ENCODE results near the gene LINGO4. TPM values are rescaled to one million over a fixed set of nuclear protein-coding genes. Genes with fewer than 3 reads are reported as not detected.

LINGO4 gene
- total RNA-seq, 1 donor from 2014 or later, result not detected

DNA sequence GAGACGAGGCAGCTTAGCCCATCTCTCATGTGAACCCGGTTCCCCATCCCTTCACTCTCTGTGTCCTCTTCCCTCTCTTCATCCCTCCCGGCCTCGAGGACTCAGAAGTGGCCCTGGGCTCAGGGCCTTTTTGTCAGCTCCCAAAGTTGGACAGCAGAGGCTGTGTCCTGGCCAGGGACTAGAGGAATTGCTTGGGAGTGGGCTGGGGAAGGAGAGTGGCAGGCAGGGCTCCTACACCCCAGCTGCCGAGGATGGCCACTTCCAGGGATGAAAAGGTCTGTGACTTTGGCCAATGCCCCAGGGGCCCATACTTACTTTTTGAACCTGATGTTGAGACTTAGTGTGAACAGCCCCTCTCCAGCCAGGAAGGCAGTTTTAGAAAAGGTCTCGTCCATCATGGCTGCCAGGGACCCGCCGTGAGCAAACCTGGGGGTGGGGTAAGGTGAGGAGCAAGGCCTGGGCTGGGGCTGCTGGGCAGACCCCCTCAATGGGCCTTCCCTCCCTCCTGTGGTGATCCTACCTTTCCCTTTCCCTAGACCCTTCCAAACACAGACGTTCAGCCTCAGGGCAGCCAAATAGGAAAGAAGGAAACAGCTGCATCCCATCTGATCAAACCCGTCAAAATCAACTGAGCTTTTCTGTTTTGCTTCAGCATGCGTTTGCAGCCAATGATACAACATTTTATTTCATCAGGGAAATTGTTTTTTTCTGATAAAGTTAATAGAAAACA, 42.8 kb upstream of the LINGO4 start:
- TF ChIP-seq, protein P1, sequence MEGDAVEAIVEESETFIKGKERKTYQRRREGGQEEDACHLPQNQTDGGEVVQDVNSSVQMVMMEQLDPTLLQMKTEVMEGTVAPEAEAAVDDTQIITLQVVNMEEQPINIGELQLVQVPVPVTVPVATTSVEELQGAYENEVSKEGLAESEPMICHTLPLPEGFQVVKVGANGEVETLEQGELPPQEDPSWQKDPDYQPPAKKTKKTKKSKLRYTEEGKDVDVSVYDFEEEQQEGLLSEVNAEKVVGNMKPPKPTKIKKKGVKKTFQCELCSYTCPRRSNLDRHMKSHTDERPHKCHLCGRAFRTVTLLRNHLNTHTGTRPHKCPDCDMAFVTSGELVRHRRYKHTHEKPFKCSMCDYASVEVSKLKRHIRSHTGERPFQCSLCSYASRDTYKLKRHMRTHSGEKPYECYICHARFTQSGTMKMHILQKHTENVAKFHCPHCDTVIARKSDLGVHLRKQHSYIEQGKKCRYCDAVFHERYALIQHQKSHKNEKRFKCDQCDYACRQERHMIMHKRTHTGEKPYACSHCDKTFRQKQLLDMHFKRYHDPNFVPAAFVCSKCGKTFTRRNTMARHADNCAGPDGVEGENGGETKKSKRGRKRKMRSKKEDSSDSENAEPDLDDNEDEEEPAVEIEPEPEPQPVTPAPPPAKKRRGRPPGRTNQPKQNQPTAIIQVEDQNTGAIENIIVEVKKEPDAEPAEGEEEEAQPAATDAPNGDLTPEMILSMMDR (conservative IDR thresholded peaks at IDR 0.05; ENCODE audit: low read depth, low read length), result no peak
- no peak for DNase-seq (ENCODE audit: low read depth)
- H3K4me3 ChIP-seq (ENCODE audit: low read depth, low read length), result no peak overlapping the region

GRCh38 chr1:151846686-151847237, 41.5 kb upstream of the LINGO4 start:
- TF ChIP-seq, protein P1 (conservative IDR thresholded peaks at IDR 0.05; ENCODE audit: low read depth, low read length), result no peak

DNA sequence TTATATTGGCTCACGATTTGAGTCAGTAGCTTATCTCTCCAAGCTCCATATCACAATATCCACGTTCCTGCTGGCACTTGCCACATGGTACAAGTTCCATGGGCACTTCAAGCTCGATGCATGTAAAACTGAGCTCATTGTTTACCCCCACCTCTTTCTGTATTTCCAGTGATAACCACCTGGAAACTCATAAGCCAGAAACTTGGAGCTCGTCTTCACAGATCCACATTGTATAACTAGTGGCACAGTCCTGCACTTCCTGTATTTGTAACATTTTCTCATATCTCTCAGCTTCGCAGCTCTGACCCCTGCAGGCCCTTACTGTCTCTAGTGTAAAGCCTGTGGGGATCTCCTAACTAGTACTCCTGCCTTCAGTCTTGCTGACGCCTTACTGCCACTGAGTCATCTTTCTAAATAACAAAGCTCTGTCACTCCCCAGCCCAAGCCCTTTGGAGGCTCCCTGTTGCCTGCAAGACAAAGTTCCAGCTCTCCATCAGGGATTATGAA, 40.9 kb upstream of the LINGO4 start:
- no peak overlapping the region for H3K4me3 ChIP-seq (ENCODE audit: low read depth, low read length)
- TF ChIP-seq, protein P1 (conservative IDR thresholded peaks at IDR 0.05; ENCODE audit: low read depth, low read length), result no peak
- no peak for DNase-seq (ENCODE audit: low read depth)

More at GRCh38 chr1:151846686-151847237, 41.5 kb upstream of the LINGO4 start:
- H3K4me3 ChIP-seq (ENCODE audit: low read depth, low read length), result no peak overlapping the region
- no peak for DNase-seq (ENCODE audit: low read depth)

DNA sequence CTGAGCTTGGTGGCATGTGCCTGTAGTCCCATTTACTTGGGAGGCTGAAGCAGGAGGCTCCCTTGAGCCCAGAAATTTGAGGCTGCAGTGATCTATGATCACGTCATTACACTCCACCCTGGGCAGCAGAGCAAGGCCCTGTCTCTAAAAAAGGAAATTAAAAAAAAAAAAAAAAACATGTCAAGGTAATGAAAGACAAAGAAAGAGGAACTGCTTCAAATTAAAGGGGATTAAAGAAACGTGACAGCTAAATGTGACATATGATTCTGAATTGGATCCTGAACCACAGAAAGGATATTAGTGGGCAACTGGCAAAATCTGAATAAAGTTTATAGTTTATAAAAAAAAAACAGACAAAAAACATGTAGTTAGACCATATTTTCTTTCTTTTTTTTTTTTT, 38.2 kb upstream of the LINGO4 start:
- TF ChIP-seq, protein P1 (conservative IDR thresholded peaks at IDR 0.05; ENCODE audit: low read depth, low read length), result no peak
- H3K4me3 ChIP-seq (ENCODE audit: low read depth, low read length), result no peak overlapping the region
- DNase-seq (ENCODE audit: low read depth), result no peak

GRCh38 chr1:151841141-151841540, 35.9 kb upstream of the LINGO4 start:
- H3K4me3 ChIP-seq (ENCODE audit: low read depth, low read length), result no peak overlapping the region
- TF ChIP-seq, protein P1 (conservative IDR thresholded peaks at IDR 0.05; ENCODE audit: low read depth, low read length), result no peak
- peak; percentile 67 for DNase-seq (ENCODE audit: low read depth)

DNA sequence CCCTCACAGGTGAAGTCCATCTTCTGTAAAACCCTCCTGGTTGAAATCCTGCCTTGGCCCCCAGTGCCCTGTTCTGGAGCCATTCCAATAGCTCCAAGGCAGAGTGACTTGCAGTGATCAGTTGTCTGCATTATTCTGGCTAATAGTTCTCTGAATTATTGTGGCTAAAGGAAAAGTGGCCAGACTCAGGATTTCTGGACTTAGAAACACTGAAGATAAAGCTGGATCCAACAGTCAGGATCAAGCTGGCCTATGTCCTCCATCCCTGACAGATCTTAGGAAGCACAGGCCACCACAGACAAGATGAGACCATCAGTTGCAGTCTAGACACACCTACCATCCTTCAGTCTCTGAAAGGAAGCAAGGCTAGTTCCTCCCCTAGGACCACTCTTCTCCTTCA, 35.2 kb upstream of the LINGO4 start:
- TF ChIP-seq, protein P1 (conservative IDR thresholded peaks at IDR 0.05; ENCODE audit: low read depth, low read length), result no peak
- peak overlapping the region; percentile 6 for H3K4me3 ChIP-seq (ENCODE audit: low read depth, low read length)
- no peak for DNase-seq (ENCODE audit: low read depth)
